ENCODE results near the gene SLC10A4.
"Not testable (repeated sequence)": the region's sequence is repeated elsewhere in the genome, so short reads cannot be mapped to it uniquely, and the experiment has no call there.

Gene SLC10A4

DNA sequence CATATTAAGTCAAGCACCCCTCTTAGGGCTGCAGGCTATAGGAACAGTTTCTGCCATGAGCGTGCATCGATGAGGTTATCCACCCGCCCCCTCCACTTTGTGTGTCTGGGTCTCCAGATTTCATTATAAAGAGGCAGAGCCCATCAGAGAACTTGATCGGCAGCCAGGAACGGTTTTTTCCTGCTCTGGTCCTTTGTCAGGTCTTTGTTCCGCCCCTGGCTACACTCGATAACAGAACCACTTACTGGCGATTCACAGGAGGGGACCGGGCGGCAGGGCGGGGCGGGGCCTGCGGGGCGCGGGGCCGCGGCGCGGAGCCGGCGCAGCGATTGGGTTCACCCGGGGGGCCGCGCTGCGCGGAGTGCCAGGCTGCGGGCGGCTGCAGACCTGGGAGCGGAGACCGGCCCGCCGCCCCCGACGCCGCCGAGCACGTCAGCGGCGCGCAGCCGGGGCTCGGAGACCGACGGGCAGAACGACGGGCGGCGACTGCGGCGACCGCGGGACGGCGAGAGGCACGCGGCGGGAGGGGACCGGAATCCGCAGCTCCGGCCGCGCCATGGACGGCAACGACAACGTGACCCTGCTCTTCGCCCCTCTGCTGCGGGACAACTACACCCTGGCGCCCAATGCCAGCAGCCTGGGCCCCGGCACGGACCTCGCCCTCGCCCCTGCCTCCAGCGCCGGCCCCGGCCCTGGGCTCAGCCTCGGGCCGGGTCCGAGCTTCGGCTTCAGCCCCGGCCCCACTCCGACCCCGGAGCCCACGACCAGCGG is at the start of gene SLC10A4:
Gene SLC10A4 (plus strand): TSS at position 338 of the 771 bp plus-strand sequence. CDS start 219 bp downstream, at position 557.
- DNase-seq, result no peak

- DNase-seq, result no peak
Measured at GRCh38 chr4:48436318-48436717, 46.8 kb upstream of the SLC10A4 start.

DNA sequence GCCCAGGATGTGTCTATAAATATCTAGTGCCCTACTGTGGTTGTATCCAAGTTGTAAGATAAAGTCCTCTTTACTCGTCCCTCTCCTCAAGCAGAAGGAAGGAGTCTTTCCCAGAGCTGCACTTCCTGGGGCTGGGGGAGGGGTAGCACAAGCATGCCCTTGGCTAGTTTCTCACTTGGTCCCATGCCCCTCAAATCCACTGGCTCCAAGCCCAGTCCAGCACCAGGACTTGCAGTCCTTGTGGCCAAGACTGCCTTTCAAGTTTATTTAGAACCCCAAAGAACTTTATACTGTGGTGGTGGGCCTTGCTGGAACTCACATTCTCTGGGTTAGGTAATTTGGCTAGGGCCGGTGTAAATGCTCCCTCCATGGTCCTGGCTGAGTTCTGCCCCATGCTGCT is 43.2 kb upstream of the SLC10A4 start:
- no peak for DNase-seq

- DNase-seq, result not testable (repeated sequence)
Measured at GRCh38 chr4:48440914-48441313, 42.2 kb upstream of the SLC10A4 start.

- DNase-seq, result peak in 1 of 2 donors; percentile 28
Measured at GRCh38 chr4:48445704-48446103, 37.4 kb upstream of the SLC10A4 start.

DNA sequence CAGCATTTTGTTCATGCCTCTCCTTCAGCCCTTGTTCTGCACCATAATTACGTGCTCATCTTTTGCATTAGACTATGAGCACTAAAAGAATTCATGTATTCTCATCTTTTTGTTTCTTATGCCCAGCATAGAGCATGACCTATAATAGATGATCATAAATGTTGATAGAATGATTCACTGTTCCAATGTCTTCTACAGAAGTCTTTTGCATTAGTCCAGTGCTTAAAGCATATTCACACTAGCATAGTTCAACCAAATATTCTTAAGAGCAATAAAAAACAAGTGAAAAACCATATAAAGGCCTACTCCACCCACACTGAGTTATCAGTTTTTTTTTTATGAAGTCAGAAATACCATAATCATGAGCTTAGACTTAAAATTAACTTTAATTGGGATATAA is 36.5 kb upstream of the SLC10A4 start:
- DNase-seq, result no peak

DNA sequence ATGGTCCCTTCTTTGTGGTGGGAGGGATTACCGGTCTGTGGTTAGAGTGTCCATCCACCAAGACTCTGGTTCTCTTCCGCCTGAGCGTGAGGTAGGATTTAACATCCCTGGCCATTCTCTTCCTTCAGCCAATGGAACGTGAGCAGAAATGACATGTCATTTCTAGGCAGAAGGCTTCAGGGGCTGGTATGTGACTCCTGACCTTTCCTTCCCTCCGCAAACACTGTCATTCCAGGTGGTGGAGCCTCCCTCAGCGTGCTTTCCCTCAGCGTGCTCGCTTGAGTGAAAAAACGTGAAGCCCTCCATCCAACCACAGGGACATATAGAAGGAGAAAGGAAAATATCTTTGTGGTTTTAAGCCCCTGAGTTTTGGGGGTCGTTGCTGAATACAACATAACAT is 34.0 kb upstream of the SLC10A4 start:
- no peak for DNase-seq

DNA sequence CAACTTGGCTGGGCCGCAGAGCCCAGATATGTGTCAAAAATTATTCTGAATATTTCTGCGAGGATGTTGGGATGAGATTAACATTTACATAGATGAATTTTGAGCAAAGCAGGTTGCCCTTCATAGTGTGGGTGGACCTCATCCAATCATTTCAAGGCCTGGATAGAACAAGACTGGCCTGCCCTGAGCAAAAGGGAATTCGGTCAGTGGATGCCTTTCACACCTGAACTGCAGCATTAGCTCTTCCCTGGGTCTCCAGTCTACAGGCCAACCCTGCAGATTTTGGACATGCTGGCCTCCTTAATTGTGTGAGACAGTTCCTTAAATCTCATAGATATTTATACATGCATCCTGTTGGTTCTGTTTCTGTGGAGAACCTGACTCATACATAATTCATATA is 32.4 kb upstream of the SLC10A4 start:
- DNase-seq, result no peak

DNA sequence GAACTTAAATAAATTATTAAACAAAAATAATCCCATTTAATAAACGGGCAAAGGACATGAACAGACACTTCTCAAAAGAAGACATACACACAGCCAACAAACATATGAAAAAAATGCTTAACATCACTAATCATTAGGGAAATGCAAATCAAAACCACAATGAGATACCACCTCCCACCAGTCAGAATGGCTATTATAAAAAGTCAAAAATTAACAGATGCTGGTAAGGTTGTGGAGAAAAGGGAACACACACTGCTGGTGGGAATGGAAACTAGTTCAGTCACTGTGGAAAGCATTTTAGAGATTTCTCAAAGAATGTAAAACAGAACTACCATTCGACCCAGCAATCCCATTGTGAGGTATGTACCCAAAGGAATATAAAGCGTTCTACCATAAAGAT is 31.5 kb upstream of the SLC10A4 start:
- DNase-seq, result not testable (repeated sequence)

- DNase-seq, result no peak
Measured at GRCh38 chr4:48454591-48454990, 28.6 kb upstream of the SLC10A4 start.

GRCh38 chr4:48461000-48461399 is 22.1 kb upstream of the SLC10A4 start:
- DNase-seq, result no peak

GRCh38 chr4:48462363-48462762 is 20.8 kb upstream of the SLC10A4 start:
- no peak for DNase-seq

- no peak for DNase-seq
Measured at GRCh38 chr4:48467442-48467841, 15.7 kb upstream of the SLC10A4 start.

DNA sequence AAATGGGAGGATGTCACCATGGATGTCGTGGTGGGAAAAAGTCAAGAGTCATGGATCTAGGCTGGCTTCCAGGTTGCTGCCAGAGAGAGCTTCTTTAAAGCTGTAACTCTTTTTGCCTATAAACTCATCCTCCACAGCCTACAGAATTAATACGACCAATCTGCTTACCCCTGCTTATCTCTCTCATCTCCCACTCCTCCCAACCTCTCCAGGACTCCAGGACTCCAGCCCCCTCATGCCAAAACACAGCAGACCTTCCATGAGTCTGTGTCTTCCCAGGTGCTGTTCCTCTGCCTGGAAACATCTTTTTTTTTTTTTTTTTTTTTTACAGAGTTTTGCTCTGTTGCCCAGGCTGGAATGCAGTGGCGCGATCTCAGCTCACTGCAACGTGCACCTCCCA is 15.3 kb upstream of the SLC10A4 start:
- DNase-seq, result no peak

- DNase-seq, result no peak
Measured at GRCh38 chr4:48470137-48470536, 13.0 kb upstream of the SLC10A4 start.

DNA sequence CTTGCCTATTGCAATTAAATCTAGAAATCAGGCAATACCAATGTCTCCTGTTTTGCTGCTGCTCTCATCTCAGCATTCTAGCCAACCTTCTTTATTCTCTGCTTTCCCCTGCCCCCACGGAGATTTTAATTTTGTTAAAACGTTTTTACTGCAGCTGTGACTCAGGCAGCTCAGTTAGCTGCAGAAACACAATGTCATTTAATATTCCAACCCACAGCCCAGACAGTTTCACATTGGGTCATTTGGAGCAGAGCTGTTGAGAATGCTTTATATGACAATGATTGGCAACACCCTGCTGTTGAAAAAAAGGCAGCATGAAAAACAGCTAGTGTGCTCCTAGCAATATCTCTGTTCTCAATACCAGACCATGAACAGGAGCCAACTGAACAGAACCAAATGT is 12.6 kb upstream of the SLC10A4 start:
- no peak for DNase-seq

DNA sequence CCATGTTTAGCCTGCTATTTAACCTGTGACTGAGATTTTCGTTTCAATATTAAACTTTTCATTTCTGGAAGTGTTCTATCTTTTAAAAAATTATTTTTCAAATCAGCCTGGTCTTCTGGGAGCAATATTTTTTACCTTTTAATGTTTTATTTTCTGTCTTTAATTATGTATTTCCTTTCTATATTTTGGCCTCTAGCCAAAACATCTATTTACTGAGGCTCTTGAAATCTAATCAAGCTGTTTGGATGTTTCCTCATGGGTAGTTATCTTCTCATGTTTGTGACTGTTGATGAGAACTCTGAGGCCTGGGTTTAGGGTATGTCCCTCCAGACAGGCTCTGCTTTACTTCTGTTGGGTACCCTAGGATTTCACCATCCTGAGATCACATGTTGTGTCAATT is 10.3 kb upstream of the SLC10A4 start:
- DNase-seq, result no peak

DNA sequence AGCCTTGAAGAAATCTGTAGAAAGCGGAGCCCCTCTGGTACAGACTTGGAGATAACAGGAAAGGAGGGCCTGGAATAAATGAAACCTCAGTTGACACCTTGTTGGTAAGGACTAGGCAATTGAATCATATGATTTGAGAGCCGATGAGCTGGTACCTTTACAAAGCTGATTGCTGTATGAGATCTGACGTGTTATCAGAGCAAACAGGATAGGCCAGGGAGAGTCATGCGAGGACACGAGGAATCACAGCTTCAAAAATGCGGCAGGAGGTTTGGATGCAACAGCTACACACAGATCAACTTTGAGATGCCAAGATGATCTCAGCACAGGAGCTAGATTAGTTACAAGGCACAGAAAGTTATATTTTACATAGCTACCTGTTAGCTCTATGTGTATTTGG is 7.4 kb upstream of the SLC10A4 start:
- DNase-seq, result no peak

DNA sequence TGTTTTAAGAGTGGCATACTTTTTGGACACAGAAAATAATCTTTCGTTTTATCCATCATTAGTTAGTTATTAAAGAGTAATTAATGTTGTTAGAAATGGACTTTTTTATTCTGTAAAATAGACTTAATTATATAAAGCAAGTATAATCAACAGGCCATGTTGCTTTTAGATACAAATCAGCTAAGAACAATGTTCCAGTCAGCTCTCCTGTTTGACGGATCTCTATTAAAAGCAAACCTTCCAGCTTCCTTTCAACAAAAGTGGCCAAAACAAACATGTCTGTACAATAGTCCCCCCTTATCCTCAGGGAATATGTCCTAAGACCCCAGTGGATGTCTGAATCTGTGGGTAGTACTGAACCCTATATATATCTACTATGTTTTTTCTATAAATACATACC is 4.9 kb upstream of the SLC10A4 start:
- DNase-seq, result no peak

GRCh38 chr4:48481581-48481980 is 1.6 kb upstream of the SLC10A4 start:
- DNase-seq, result no peak

DNA sequence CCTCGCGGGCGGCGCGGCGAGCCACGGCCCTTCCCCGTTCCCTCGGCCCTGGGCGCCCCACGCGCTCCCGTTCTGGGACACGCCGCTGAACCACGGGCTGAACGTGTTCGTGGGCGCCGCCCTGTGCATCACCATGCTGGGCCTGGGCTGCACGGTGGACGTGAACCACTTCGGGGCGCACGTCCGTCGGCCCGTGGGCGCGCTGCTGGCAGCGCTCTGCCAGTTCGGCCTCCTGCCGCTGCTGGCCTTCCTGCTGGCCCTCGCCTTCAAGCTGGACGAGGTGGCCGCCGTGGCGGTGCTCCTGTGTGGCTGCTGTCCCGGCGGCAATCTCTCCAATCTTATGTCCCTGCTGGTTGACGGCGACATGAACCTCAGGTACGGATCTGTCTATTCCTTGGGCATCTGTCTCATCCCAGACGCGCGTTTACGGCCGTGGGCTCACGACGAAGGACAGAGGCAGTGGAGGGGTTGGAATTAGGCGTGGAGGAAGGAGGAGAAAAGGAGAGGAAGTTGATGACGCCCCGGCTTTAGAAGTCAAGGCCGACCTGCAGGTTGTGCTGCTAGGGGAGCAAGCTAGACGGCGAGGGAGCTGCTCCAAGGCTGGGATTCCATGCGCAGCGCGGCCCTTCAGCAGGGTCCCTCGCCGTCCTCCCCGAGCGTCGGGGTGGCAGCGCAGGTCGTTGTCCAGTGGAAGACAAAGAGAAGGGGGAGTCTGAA is 792 bp downstream of the SLC10A4 start:
- DNase-seq, result no peak

DNA sequence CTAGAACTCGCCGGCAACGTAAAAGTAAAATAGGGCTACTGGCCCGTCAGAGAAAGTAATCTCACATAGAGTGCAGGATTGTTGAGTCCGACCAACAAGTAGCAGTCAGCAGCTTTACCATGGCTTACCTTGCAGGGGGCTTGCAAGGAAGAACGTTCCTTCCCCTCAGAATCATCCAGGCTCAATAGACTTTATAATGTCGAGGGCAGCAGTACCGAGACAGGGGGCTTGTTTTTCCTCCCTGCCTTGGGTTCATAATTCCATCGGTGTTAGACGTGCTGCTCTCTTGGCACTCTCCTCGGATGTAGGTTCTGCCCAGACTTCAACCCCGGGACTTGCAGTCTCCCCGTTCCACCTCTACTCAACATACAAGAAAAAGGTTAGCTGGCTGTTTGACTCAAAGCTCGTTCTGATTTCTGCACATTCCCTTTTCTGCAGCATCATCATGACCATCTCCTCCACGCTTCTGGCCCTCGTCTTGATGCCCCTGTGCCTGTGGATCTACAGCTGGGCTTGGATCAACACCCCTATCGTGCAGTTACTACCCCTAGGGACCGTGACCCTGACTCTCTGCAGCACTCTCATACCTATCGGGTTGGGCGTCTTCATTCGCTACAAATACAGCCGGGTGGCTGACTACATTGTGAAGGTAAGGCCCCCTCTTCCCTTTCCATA is 1.5 kb downstream of the SLC10A4 start:
- DNase-seq, result no peak

DNA sequence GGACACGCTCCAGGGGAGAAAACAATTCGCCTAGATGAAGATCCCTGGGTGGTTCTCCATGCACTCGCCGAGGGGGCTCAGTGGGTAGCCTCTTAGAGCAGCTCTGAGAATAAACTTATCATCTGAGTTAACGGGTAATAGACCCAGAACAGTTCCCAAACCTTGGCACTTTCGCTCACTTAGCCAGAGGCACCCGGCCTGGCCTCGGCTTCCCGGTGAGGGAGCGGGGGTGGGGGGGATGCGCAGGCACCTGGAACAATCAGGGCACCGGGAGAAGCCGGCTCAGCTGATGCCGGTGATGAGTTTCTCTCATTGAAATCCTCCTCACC is 6.5 kb downstream of the SLC10A4 start:
- no peak for DNase-seq

DNA sequence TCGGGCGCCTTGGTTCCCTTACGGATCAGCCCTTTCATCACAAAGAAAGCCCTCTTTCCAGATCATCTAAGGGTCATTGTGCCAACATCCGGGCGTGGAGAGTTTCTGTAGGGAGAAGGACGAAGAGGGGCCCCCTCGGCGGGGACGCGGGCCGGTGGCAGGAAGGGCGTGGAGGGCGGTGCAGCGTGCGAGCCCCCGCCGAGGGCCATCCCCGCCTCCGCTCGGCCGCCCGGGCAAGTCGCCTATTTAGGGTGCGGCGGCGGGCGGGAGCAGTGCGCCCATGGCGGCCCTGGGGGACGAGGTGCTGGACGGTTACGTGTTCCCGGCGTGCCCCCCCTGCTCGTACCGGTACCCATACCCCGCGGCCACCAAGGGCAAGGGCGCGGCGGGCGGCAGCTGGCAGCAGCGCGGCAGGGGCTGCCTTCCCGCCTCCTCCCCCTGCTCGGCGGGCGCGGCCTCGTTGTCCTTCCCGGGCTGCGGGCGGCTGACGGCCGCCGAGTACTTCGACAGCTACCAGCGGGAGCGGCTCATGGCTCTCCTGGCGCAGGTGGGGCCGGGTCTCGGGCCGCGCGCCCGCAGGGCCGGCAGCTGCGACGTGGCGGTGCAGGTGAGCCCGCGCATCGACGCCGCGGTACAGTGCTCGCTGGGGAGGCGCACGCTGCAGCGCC is 7.0 kb downstream of the SLC10A4 start, which contains the start of gene ZAR1:
Gene ZAR1 (plus strand): TSS at position 241 of the 668 bp plus-strand sequence. CDS start 40 bp downstream, at position 281.
- no peak for DNase-seq
